Endothelial cell of umbilical vein (primary cell): ENCODE results near the gene EFCAB5. TPM values are rescaled to one million over a fixed set of nuclear protein-coding genes. Genes with fewer than 3 reads are reported as not detected.

Experiments used
- BruUV-seq: library from RNA; stranded (reverse); fragments of 400-500 nt; replicated peaks from 2 replicates; lab custom pipeline; 2021; lab: Mats Ljungman, UMichigan
- CTCF ChIA-PET: fragments of 300-600, 350-600 bp; sonication (Branson Sonifier 250); formaldehyde crosslinking; loops from one replicate; lab custom pipeline; 2021; ENCODE audit warnings: antibody characterized with exemption, inconsistent platforms; lab: Charles Lee
- POLR2A ChIA-PET: fragments of 300-600, 350-600 bp; sonication (Branson Sonifier 250); formaldehyde crosslinking; loops from one replicate; lab custom pipeline; 2021; ENCODE audit warnings: antibody characterized with exemption, inconsistent platforms; lab: Charles Lee
- DNase-seq: peaks from one replicate; pipeline ENCODE4 v3.0.0-alpha.2; 2011; ENCODE audit warnings: low read depth, low spot score
- FAIRE-seq: peaks from 2 replicates; lab custom pipeline; 2011; peaks lifted over from hg19 to GRCh38; lab: Jason Lieb, UNC
- H2AFZ ChIP-seq: 2 replicates; pipeline ENCODE4 v1.6.0; 2012; ENCODE audit warnings: low read depth, low read length, control low read depth, inconsistent platforms
- H3K27ac ChIP-seq: 2 replicates; pipeline ENCODE4 v1.5.1; 2011; ENCODE audit warnings: low read depth, mild to moderate bottlenecking, control low read depth, low read length, moderate library complexity; ENCODE audit not compliant: insufficient read depth
- H3K27me3 ChIP-seq, 2 experiments: 2 replicates each; pipeline versions ENCODE4 v1.6.0 to v1.6.1; 2011; ENCODE audit warnings: low read length in 2 of 2, mixed read lengths in 1 of 2; ENCODE audit not compliant: control insufficient read depth in 2 of 2, insufficient read depth in 2 of 2
- H3K36me3 ChIP-seq, 2 experiments: 2 replicates in 1 of 2; 3 replicates in 1 of 2; pipeline ENCODE4 v1.5.1; 2011; ENCODE audit warnings: low read length in 2 of 2, mild to moderate bottlenecking in 1 of 2, moderate library complexity in 1 of 2; ENCODE audit not compliant: control insufficient read depth in 2 of 2, insufficient read depth in 2 of 2; ENCODE audit errors: extremely low read depth in 1 of 2
- H3K4me1 ChIP-seq: 3 replicates; pipeline ENCODE4 v1.5.1; 2011; ENCODE audit warnings: mild to moderate bottlenecking, low read length; ENCODE audit not compliant: control insufficient read depth, insufficient read depth; ENCODE audit errors: extremely low read depth
- H3K4me2 ChIP-seq: 2 replicates; pipeline ENCODE4 v1.6.1; 2011; ENCODE audit warnings: low read length, control low read depth, mixed read lengths; ENCODE audit not compliant: insufficient read depth
- H3K4me3 ChIP-seq, 3 experiments: fragments of 200-600 bp in 1 of 3; sonication (generic), shearing (Covaris generic) in 1 of 3; replicated peaks in 1 of 3; 2 replicates each; pipeline ENCODE4 v1.5.1; 2011 to 2016; ENCODE audit warnings: control low read depth in 3 of 3, low read length in 3 of 3, mild to moderate bottlenecking in 2 of 3, inconsistent platforms in 1 of 3, low read depth in 1 of 3, moderate library complexity in 1 of 3; ENCODE audit not compliant: insufficient read depth in 1 of 3
- H3K79me2 ChIP-seq: 2 replicates; pipeline ENCODE4 v1.6.0; 2012; ENCODE audit warnings: low read length, inconsistent platforms; ENCODE audit not compliant: control insufficient read depth, insufficient read depth
- H3K9ac ChIP-seq: replicated peaks from 2 replicates; pipeline ENCODE3; 2011; ENCODE audit warnings: low read length, control low read depth; ENCODE audit not compliant: insufficient read depth; ENCODE audit errors: extremely low read depth
- H3K9me1 ChIP-seq: replicated peaks from 3 replicates; pipeline ENCODE4 v1.6.0; 2011; ENCODE audit warnings: mild to moderate bottlenecking, low read length; ENCODE audit not compliant: control insufficient read depth, insufficient read depth; ENCODE audit errors: extremely low read depth
- H3K9me3 ChIP-seq: replicated peaks from 2 replicates; pipeline ENCODE4 v1.5.1; 2012; ENCODE audit warnings: low read length, inconsistent platforms; ENCODE audit not compliant: control insufficient read depth, insufficient read depth
- H4K20me1 ChIP-seq: replicated peaks from 2 replicates; pipeline ENCODE3; 2011; ENCODE audit warnings: mild to moderate bottlenecking, low read length; ENCODE audit not compliant: control insufficient read depth, insufficient read depth; ENCODE audit errors: extremely low read depth
- CTCF ChIP-seq, 2 donors: IDR thresholded peaks; 1 replicate in 1 of 2; 2 replicates in 1 of 2; pipeline ENCODE4 v1.5.1; 2011; ENCODE audit warnings: low read length in 2 of 2, mild to moderate bottlenecking in 2 of 2, moderate library complexity in 2 of 2, control low read depth in 1 of 2, inconsistent platforms in 1 of 2, low read depth in 1 of 2; ENCODE audit not compliant: insufficient read depth in 1 of 2; ENCODE audit errors: extremely low read depth in 1 of 2
- EZH2 ChIP-seq: IDR thresholded peaks from 2 replicates; pipeline ENCODE4 v1.6.1; 2012; ENCODE audit warnings: borderline replicate concordance, low read depth, mild to moderate bottlenecking, moderate library complexity, low read length, inconsistent platforms; ENCODE audit not compliant: severe bottlenecking
- FOS ChIP-seq: IDR thresholded peaks from 2 replicates; pipeline ENCODE4 v1.6.1; 2011; ENCODE audit warnings: mild to moderate bottlenecking, low read length, moderate library complexity, borderline replicate concordance; ENCODE audit not compliant: insufficient read depth
- GATA2 ChIP-seq: IDR thresholded peaks from 2 replicates; pipeline ENCODE4 v1.7.0; 2011; ENCODE audit warnings: low read depth, mild to moderate bottlenecking, moderate library complexity, mixed read lengths, low read length; ENCODE audit not compliant: insufficient read length, insufficient read depth
- JUN ChIP-seq: IDR thresholded peaks from 2 replicates; pipeline ENCODE4 v1.6.1; 2011; ENCODE audit warnings: borderline replicate concordance, low read depth; ENCODE audit not compliant: insufficient read length, insufficient read depth
- MAX ChIP-seq: IDR thresholded peaks from 2 replicates; pipeline ENCODE4 v1.6.1; 2011; ENCODE audit not compliant: insufficient read depth, insufficient read length
- MYC ChIP-seq: IDR thresholded peaks from one replicate; pipeline ENCODE4 v1.6.1; 2011; ENCODE audit warnings: mild to moderate bottlenecking, low read depth, low read length
- POLR2A ChIP-seq: IDR thresholded peaks from 2 replicates; pipeline ENCODE4 v1.6.1; 2012; ENCODE audit warnings: low read depth, mild to moderate bottlenecking, control low read depth, low read length
- POLR2AphosphoS5 ChIP-seq: IDR thresholded peaks from 2 replicates; pipeline ENCODE4 v1.6.1; 2012; ENCODE audit warnings: low read depth, mild to moderate bottlenecking, control low read depth, low read length, moderate library complexity; ENCODE audit not compliant: insufficient read depth
- dilution Hi-C: fragments of 300-500 bp; cut with MboI; formaldehyde crosslinking; loops from one replicate; pipeline ENCODE4 v1.15.0; 2019; ENCODE audit warnings: low sequenced_read_pairs; ENCODE audit not compliant: extremely low pct_ligation_motif_present
- intact Hi-C: fragments of 100-400 bp; cut with micrococcal nuclease; formaldehyde crosslinking; loops from one replicate; pipeline ENCODE4 v1.10.0; 2022
- polyA plus RNA-seq, 4 experiments: library from polyadenylated mRNA; depleted of rRNA in 3 of 4; stranded (reverse) in 3 of 4; unstranded in 1 of 4; fragments of >200 nt; gene quantifications; 2 replicates each; pipeline versions ENCODE4 v1.2.1 to v1.2.3, GENCODE V29; 2011 to 2012; ENCODE audit warnings: missing spikeins in 1 of 4
- total RNA-seq: library from RNA; stranded (reverse); gene quantifications from 2 replicates; pipeline ENCODE4 v1.2.3, GENCODE V29; 2021

EFCAB5 gene
- total and polyA plus RNA-seq, 2 donors (not counting 3 experiments of a cell fraction or from before 2014, with no cell fraction given), result 0.04 to 0.40 TPM

GRCh38 chr17:29924786-29925185, 16.6 kb upstream of the EFCAB5 start:
- H3K9me1 ChIP-seq, result no peaks in the 10 kb centered on the region
- no peak for TF ChIP-seq POLR2A
- TF ChIP-seq POLR2AphosphoS5, result no peak
- no peak for TF ChIP-seq JUN
- TF ChIP-seq MYC, result no peak
- TF ChIP-seq FOS, result no peak
- TF ChIP-seq CTCF (IDR thresholded peaks at IDR 0.05; ENCODE audit: extremely low read depth in 1 of 2, insufficient read depth in 1 of 2, low read depth in 1 of 2, low read length in 2 of 2), result no peak
- no peak for TF ChIP-seq EZH2
- no peak for TF ChIP-seq MAX
- no peak for TF ChIP-seq GATA2
- dilution Hi-C loops (no loop called here), intact Hi-C loops (no loop called here)
- H3K9ac ChIP-seq, result no peak overlapping the region
- H3K9me3 ChIP-seq, result no peaks in the 10 kb centered on the region
- no peaks in the 10 kb centered on the region for H4K20me1 ChIP-seq
- H3K79me2 ChIP-seq, result peaks cover 67% of the 10 kb centered on the region
- BruUV-seq, result no TSS peak
- no peak overlapping the region for H2AFZ ChIP-seq
- H3K27ac ChIP-seq, result no peak overlapping the region
- FAIRE-seq, result no peak
- DNase-seq, result no peak
- no peak overlapping the region for H3K4me2 ChIP-seq
- no peak overlapping the region for H3K4me3 ChIP-seq
- no peaks in the 10 kb centered on the region for H3K27me3 ChIP-seq
- H3K4me1 ChIP-seq, result peaks cover 21% of the 10 kb centered on the region
- ChIA-PET POLR2A (no interaction called here), CTCF (interaction anchor here (1.4 to 1.5 kb wide), 3 partner anchors 57 to 117 kb away, joined by 3 read pairs; no protein-coding TSS in a partner anchor)
- H3K36me3 ChIP-seq, result peaks cover 2% of the 10 kb centered on the region in 2 experiments
